Measurements from ENCODE around the gene RNF144A. TPM values are rescaled to one million over a fixed set of nuclear protein-coding genes. Genes with fewer than 3 reads are reported as not detected.

RNF144A gene
- total RNA-seq, 2 experiments from 2014 or later = 49.0 to 50.6 TPM

DNA sequence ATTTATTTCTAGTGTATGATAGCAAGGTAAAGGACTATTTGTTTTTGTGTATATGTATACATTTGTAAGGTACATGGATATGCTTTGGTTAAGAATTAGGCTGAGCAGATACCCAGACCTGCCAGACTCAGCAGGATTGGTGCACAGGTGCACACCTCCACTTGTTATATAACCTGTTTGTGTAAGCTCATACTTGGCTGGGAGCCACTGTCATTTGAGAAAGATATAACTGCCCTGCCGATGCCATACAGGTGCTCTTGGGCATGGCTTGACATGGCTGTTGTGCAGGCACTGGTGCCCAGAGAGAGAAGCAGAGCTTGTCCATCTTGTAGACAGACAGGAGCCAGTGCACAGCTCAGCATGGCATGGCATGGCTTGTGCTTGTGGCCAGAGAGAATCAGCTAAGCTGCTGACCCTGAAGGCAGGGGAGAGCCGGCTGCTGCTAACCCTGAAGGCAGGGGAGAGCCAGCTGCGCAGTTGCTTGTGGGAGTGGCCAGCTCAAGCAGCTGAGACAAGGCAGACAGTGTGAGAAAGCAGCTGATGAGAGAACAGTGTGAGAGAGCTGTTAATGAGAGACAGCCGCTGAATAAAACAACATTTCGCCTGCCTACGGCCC lies 136.5 kb downstream of the RNF144A start:
- H3K4me1 Mint-ChIP-seq (ENCODE audit: low read depth) = peaks cover 5% of the 10 kb centered on the region
- CTCF ChIA-PET = interaction anchor here (1.1 to 2.6 kb wide), 3 partner anchors 9 to 157 kb away, joined by 3 to 23 read pairs (median 4); no protein-coding TSS in a partner anchor
- H3K36me3 Mint-ChIP-seq (ENCODE audit: low read depth) = peaks cover 12% of the 10 kb centered on the region
- DNase-seq = no peak
- H3K4me3 Mint-ChIP-seq = no peak overlapping the region
- intact Hi-C loops (cut with micrococcal nuclease) = no loop called here
- H3K27ac Mint-ChIP-seq = no peak overlapping the region
- H3K27me3 Mint-ChIP-seq (ENCODE audit: low read depth) = no peaks in the 10 kb centered on the region
- H3K9me3 Mint-ChIP-seq = no peaks in the 10 kb centered on the region

DNA sequence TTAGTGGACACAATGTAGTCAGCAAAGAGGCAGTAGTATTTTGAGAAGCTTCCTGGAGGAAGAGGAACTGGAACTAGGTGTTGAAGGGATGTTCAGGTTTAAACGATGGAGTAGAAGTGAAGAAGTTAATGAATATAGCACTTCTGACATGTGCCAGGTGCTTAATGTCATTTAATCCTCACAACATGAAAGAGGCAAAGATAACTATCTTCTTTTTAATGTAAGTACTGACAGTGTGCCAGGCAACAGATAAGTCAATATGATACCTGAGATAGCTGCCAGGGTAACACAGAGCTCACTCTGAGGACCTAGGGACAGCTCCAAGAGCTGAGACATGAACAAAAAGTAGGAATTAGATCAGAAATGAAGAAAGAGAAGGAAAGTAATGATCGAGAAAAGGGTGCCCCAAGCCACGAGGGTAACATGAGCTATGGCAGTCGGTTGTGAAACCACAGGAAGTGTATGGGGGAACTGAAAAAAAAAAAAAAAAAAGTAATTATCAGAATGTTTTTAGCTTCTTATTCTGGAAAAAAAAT lies 140.7 kb downstream of the RNF144A start:
- CTCF ChIA-PET = interaction anchor here (0.8 to 2.4 kb wide), 4 partner anchors 14 to 160 kb away, joined by 3 to 16 read pairs (median 6); no protein-coding TSS in a partner anchor
- intact Hi-C loops (cut with micrococcal nuclease) = no loop called here
- Mint-ChIP-seq H3K9me3 (peaks cover 7% of the 10 kb centered on the region), H3K4me1 (ENCODE audit: low read depth) (peaks cover 17% of the 10 kb centered on the region), H3K27me3 (ENCODE audit: low read depth) (no peaks in the 10 kb centered on the region), H3K4me3 (peak overlapping the region; percentile 2), H3K36me3 (ENCODE audit: low read depth) (peaks cover 12% of the 10 kb centered on the region), H3K27ac (peak overlapping the region; percentile 19)
- peak; percentile 35 for DNase-seq

DNA sequence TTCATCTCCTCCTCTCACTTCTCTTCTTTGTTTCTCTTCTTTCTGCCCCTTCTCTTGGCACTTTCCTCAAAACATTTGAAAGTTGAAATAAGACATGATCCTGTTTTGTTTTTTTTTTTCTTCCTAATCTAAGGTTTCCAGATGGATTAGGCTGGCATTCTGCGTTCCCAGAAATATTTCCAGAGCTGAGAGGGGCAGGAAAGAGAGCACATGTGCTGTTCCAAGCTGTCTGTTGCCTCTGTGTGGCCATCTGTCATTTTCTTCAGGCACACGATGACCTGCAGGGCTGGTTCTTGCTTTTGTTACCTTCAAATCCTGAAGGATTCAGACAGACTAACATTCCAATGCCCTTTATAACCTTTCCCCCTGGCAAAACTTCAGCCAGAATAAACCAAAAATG lies 142.9 kb downstream of the RNF144A start:
- Mint-ChIP-seq H3K36me3 (ENCODE audit: low read depth) (peaks cover 21% of the 10 kb centered on the region), H3K9me3 (peaks cover 15% of the 10 kb centered on the region), H3K4me3 (no peak overlapping the region), H3K4me1 (ENCODE audit: low read depth) (peaks cover 17% of the 10 kb centered on the region), H3K27me3 (ENCODE audit: low read depth) (no peaks in the 10 kb centered on the region), H3K27ac (no peak overlapping the region)
- intact Hi-C loops (cut with micrococcal nuclease) = no loop called here
- CTCF ChIA-PET = no interaction called here
- DNase-seq = no peak

DNA sequence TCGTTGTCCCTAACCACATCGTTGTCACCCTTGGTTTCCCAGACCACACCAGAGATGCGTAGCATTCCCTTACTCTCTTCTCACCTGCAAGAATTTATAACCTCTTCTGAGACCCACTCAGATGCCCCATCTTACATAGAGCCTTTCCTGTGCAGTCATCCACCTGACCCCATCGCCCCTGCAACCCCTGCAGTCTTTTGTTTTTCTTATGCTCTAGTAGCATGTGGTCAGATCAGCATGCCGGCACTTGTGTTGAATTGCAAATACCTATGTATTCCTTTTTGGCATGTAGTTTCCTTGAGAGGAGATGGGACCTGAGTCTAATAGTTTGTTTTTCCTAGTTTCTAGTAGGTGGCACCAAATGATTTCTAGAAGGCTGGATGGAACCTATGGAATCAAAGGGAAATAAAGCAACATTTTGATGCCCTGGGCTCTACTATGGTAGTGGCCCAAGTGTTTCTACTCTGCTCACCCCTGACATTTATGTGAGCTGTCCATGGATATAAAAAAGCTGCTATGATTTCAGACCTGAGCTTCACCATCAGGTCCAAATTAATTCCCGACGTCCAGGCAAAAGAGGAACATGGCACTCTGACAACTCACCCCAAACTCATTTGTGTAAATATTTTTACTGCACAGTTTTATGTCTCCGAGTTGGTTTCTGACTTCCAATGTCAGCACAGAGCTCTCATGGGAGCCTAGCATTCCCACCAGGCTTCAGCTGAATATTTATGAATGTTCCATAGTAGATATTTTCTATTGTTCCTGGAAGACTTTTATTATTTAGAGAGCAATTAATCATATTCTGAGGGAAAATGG lies 143.6 kb downstream of the RNF144A start:
- H3K9me3 Mint-ChIP-seq = peaks cover 15% of the 10 kb centered on the region
- intact Hi-C loops (cut with micrococcal nuclease) = no loop called here
- H3K27me3 Mint-ChIP-seq (ENCODE audit: low read depth) = no peaks in the 10 kb centered on the region
- peaks cover 17% of the 10 kb centered on the region for H3K4me1 Mint-ChIP-seq (ENCODE audit: low read depth)
- CTCF ChIA-PET = no interaction called here
- no peak for DNase-seq
- no peak overlapping the region for H3K27ac Mint-ChIP-seq
- no peak overlapping the region for H3K4me3 Mint-ChIP-seq
- H3K36me3 Mint-ChIP-seq (ENCODE audit: low read depth) = peaks cover 21% of the 10 kb centered on the region

DNA sequence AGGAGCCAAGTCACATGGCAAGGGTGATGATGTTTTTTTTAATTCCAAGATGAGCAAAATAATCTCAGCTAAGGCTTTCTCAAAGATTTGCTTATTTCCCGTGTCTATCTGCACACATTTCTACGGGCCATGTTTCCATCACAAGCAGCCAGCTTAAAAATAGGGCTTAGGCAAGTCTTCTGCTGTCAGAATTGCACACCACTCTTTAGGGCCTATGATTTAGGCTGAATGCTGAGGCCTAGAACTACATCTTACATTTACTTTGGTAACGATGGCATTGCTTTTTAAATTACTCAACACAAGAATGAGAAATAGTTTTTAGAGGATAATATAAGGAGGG lies 144.2 kb downstream of the RNF144A start:
- peaks cover 15% of the 10 kb centered on the region for H3K9me3 Mint-ChIP-seq
- no peak overlapping the region for H3K4me3 Mint-ChIP-seq
- DNase-seq = no peak
- peaks cover 21% of the 10 kb centered on the region for H3K36me3 Mint-ChIP-seq (ENCODE audit: low read depth)
- H3K4me1 Mint-ChIP-seq (ENCODE audit: low read depth) = peaks cover 17% of the 10 kb centered on the region
- H3K27me3 Mint-ChIP-seq (ENCODE audit: low read depth) = no peaks in the 10 kb centered on the region
- intact Hi-C loops (cut with micrococcal nuclease) = no loop called here
- CTCF ChIA-PET = no interaction called here
- H3K27ac Mint-ChIP-seq = no peak overlapping the region

DNA sequence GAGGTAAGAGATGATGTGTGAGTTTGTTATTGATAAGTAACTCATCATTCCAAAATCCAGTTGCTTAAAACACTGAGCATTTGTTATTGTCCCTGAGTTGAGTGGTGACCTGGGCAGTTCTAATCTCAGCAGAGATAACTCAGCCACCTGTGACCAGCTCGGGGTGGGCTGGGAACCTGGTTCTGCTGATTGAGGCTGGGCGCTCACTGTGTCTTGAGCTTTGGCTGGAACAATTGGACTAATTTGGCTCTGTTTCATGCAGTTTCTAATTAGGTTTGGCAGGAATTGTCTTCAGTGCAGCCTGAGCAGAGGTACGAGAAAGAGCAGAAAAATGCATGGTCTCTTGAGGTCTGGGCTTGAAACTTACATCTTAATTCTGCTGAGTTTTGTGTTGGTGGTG lies 144.7 kb downstream of the RNF144A start:
- CTCF ChIA-PET = interaction anchor here (0.6 kb wide), 2 partner anchors 28 to 1904 kb away, joined by 3 read pairs; no protein-coding TSS in a partner anchor
- intact Hi-C loops (cut with micrococcal nuclease) = no loop called here
- Mint-ChIP-seq H3K4me3 (no peak overlapping the region), H3K4me1 (ENCODE audit: low read depth) (peaks cover 17% of the 10 kb centered on the region), H3K36me3 (ENCODE audit: low read depth) (peaks cover 21% of the 10 kb centered on the region), H3K27ac (no peak overlapping the region), H3K27me3 (ENCODE audit: low read depth) (no peaks in the 10 kb centered on the region), H3K9me3 (peaks cover 15% of the 10 kb centered on the region)
- DNase-seq = no peak

DNA sequence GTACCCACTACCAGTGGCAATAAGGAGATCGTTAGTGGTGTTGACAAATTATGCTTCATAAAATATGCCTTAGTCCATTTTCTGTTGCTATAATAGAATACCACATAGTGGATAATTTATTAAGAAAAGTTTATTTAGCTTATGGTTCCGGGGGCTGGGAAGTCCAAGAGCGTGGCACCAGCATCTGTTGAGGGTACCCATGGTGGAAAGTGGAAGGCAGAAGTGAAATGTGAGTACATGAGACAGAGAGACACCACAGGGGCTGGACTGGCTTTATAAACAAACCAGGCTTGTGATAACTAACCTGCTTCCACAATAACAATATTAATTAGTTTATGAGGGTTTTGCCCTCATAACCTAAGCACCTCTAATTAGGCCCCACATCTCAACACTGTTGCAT lies 146.6 kb downstream of the RNF144A start:
- H3K27ac Mint-ChIP-seq = no peak overlapping the region
- H3K4me1 Mint-ChIP-seq (ENCODE audit: low read depth) = peaks cover 16% of the 10 kb centered on the region
- no peak for DNase-seq
- H3K27me3 Mint-ChIP-seq (ENCODE audit: low read depth) = no peaks in the 10 kb centered on the region
- peaks cover 19% of the 10 kb centered on the region for H3K36me3 Mint-ChIP-seq (ENCODE audit: low read depth)
- no peak overlapping the region for H3K4me3 Mint-ChIP-seq
- CTCF ChIA-PET = no interaction called here
- H3K9me3 Mint-ChIP-seq = peaks cover 15% of the 10 kb centered on the region
- intact Hi-C loops (cut with micrococcal nuclease) = no loop called here

DNA sequence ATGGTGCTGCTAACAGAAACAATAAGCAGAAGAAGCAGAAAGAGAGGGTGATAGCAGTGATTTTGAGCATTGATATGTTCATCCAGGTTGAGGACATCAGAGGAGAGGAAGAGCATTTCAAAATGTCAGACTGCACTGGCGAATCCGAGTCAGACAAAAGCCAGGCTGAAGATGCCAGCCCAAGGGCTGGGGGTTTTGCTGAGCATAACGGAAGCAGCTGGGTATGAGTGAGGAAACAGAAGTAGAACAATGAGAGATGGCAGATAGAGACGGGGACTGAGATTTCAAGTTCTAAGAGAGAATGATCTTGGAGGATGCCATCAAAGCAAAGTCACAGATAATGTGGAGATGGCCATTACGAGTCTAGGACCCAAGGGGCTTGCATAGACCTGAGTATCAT lies 151.2 kb downstream of the RNF144A start:
- Mint-ChIP-seq H3K9me3 (peaks cover 3% of the 10 kb centered on the region), H3K27me3 (ENCODE audit: low read depth) (no peaks in the 10 kb centered on the region), H3K27ac (no peak overlapping the region), H3K36me3 (ENCODE audit: low read depth) (peaks cover 6% of the 10 kb centered on the region), H3K4me1 (ENCODE audit: low read depth) (peaks cover 4% of the 10 kb centered on the region), H3K4me3 (no peak overlapping the region)
- DNase-seq = no peak
- CTCF ChIA-PET = interaction anchor here (1.0 to 2.7 kb wide), 2 partner anchors 24 to 54 kb away, joined by 3 to 11 read pairs; no protein-coding TSS in a partner anchor
- intact Hi-C loops (cut with micrococcal nuclease) = no loop called here

DNA sequence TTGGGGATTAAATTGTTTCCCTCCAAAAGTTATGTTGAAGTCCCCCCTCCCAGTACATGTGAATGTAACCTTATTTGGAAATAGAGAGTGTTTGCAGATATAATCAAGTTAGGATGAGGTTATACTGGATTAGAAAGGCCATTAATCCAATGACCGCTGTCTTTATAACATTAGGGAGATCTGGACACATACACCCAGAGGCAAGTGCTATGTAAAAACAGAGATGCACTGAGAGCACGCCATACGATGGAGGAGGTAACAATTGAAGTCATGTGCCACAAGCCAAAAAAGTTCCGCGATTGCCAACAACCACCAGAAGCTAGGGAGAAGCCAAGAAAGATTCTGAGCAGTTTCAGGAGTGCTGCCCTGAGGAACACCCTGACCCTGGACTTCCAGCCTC lies 153.3 kb downstream of the RNF144A start:
- H3K36me3 Mint-ChIP-seq (ENCODE audit: low read depth) = peaks cover 6% of the 10 kb centered on the region
- H3K27me3 Mint-ChIP-seq (ENCODE audit: low read depth) = no peaks in the 10 kb centered on the region
- intact Hi-C loops (cut with micrococcal nuclease) = no loop called here
- H3K27ac Mint-ChIP-seq = no peak overlapping the region
- H3K4me1 Mint-ChIP-seq (ENCODE audit: low read depth) = peaks cover 4% of the 10 kb centered on the region
- CTCF ChIA-PET = interaction anchor here (1.3 to 2.7 kb wide), 3 partner anchors 16 to 173 kb away, joined by 4 to 11 read pairs (median 6); no protein-coding TSS in a partner anchor
- H3K4me3 Mint-ChIP-seq = no peak overlapping the region
- no peak for DNase-seq
- no peaks in the 10 kb centered on the region for H3K9me3 Mint-ChIP-seq

DNA sequence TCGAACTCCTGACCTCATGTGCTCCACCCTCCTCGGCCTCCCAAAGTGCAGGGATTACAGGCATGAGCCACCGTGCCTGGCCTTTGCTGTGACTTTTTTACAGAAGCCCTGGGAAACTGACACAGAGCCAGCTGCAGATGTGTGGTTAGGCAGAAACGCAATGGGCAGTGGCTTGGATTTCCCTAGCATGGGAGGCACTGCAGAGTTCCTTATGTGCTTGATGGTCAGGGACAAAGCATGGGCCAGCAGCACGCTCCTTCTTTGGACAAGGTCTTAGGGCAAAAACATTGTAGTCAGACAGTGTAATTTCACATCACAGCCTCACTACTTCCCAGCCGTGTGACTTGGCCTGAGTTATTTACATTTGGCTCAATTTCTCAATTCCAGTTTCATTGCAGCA lies 153.9 kb downstream of the RNF144A start:
- H3K36me3 Mint-ChIP-seq (ENCODE audit: low read depth) = peaks cover 6% of the 10 kb centered on the region
- DNase-seq = no peak
- no peak overlapping the region for H3K27ac Mint-ChIP-seq
- no peak overlapping the region for H3K4me3 Mint-ChIP-seq
- CTCF ChIA-PET = interaction anchor here (0.9 to 2.7 kb wide), 2 partner anchors 27 to 243 kb away, joined by 3 to 11 read pairs; no protein-coding TSS in a partner anchor
- H3K27me3 Mint-ChIP-seq (ENCODE audit: low read depth) = no peaks in the 10 kb centered on the region
- intact Hi-C loops (cut with micrococcal nuclease) = no loop called here
- peaks cover 4% of the 10 kb centered on the region for H3K4me1 Mint-ChIP-seq (ENCODE audit: low read depth)
- H3K9me3 Mint-ChIP-seq = no peaks in the 10 kb centered on the region

DNA sequence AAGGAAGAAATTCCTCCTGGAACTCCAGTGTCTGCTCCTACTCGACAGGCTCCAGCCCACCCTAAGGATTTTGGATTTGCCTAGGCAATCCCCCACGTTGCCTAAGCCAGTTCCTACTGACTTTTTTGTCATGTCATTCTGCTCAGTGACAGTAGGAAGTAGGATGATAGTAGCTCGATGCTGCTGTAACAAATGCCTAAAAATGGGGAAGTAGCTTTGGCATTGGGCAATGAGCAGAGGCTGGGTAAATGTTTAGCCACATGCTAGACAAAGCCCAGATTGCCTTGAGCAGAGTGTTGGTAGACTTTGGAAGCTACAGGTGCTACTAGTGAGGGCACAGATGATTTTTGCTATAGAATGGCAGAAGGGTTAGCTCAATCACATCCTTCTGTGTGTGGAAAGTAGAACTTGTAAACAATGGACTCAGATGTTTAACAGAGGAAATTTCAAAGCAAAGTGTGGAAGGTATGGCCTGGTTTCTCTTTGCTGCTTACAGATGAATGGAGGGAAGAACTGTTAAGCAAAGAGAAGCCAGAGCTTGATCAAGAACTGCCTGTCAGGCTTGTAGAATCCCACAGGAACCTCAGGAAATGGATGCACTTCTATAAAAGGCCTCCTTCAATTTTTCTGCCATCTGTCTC lies 154.8 kb downstream of the RNF144A start:
- Mint-ChIP-seq H3K27ac (no peak overlapping the region), H3K4me3 (no peak overlapping the region), H3K36me3 (ENCODE audit: low read depth) (peaks cover 6% of the 10 kb centered on the region), H3K27me3 (ENCODE audit: low read depth) (no peaks in the 10 kb centered on the region), H3K4me1 (ENCODE audit: low read depth) (peaks cover 4% of the 10 kb centered on the region), H3K9me3 (no peaks in the 10 kb centered on the region)
- no peak for DNase-seq
- intact Hi-C loops (cut with micrococcal nuclease) = no loop called here
- CTCF ChIA-PET = interaction anchor here (0.9 to 1.1 kb wide), 2 partner anchors 9 to 244 kb away, joined by 3 read pairs; no protein-coding TSS in a partner anchor

DNA sequence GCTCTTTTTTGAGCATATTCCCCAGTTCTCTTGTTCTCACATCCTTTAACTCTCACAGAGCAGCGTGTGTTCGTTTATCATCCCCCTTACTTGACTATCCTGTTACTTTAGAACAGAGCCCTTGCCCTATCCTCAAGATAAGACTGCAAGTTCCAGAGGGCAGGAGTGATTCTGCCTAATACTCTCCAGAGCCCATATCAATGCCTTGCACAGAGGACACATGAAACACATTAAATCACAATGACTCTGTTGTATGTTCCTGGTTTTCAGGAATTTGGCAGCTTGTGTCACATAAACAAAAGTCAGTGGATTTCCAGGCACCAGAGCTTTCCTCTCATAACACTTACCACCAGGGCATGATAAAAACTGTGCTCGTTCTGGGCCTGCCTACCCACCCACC lies 156.7 kb downstream of the RNF144A start:
- H3K4me1 Mint-ChIP-seq (ENCODE audit: low read depth) = no peaks in the 10 kb centered on the region
- H3K36me3 Mint-ChIP-seq (ENCODE audit: low read depth) = peaks cover 5% of the 10 kb centered on the region
- intact Hi-C loops (cut with micrococcal nuclease) = no loop called here
- H3K4me3 Mint-ChIP-seq = no peak overlapping the region
- DNase-seq = no peak
- no peaks in the 10 kb centered on the region for H3K9me3 Mint-ChIP-seq
- no peaks in the 10 kb centered on the region for H3K27me3 Mint-ChIP-seq (ENCODE audit: low read depth)
- CTCF ChIA-PET = interaction anchor here (0.6 kb wide), 2 partner anchors 8 to 30 kb away, joined by 3 read pairs; no protein-coding TSS in a partner anchor
- H3K27ac Mint-ChIP-seq = no peak overlapping the region
